ENCODE data around the gene TRPC6.

DNA sequence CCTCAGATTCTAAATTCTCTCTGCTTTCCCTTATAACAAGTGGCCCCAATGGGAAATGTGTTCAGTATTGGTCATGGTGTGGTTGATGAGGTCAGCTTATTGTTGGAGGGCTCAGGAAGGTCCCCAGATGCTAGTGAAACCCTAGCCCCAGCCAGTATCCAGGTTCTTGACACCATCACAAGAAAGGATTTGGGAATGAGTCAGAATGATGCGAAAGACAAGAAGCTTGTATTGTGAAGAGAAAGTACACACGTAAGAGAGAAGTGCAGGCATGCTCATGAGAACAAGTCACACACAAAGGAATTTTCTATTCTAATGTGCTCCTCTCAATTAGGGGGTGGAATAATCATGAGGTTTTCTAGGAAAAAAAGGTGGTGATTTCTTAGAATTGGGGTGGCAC lies 34.9 kb upstream of the TRPC6 start:
- no peak for TF ChIP-seq POLR2A (IDR thresholded peaks at IDR 0.05)
- no peak for TF ChIP-seq POLR2AphosphoS5 (IDR thresholded peaks at IDR 0.05)
